Ishikawa (cell line): ENCODE results near the gene TMEM167B.

Source experiments
- CEBPB ChIP-seq: IDR thresholded peaks from 2 replicates; pipeline ENCODE4 v1.6.1; 2012
- CREB1 ChIP-seq: IDR thresholded peaks from 2 replicates; pipeline ENCODE4 v1.6.1; 2012; ENCODE audit warnings: low read depth
- EGR1 ChIP-seq: IDR thresholded peaks from 2 replicates; pipeline ENCODE4 v1.6.1; 2012
- EP300 ChIP-seq: IDR thresholded peaks from 2 replicates; pipeline ENCODE4 v1.6.1; 2012; ENCODE audit warnings: borderline replicate concordance
- FOXM1 ChIP-seq: IDR thresholded peaks from 2 replicates; pipeline ENCODE4 v1.6.1; 2012; ENCODE audit warnings: low read depth, borderline replicate concordance
- MAX ChIP-seq: IDR thresholded peaks from 2 replicates; pipeline ENCODE4 v1.6.1; 2012
- NFIC ChIP-seq: IDR thresholded peaks from 2 replicates; pipeline ENCODE4 v1.6.1; 2012
- RAD21 ChIP-seq: IDR thresholded peaks from 2 replicates; pipeline ENCODE4 v1.6.1; 2012; ENCODE audit warnings: low read depth
- TAF1 ChIP-seq: IDR thresholded peaks from 2 replicates; pipeline ENCODE4 v1.6.1; 2012; ENCODE audit warnings: low read depth, mild to moderate bottlenecking
- TCF12 ChIP-seq: IDR thresholded peaks from 2 replicates; pipeline ENCODE4 v1.6.1; 2012; ENCODE audit warnings: low read depth
- TEAD4 ChIP-seq: IDR thresholded peaks from 2 replicates; pipeline ENCODE4 v1.6.1; 2012
- YY1 ChIP-seq: IDR thresholded peaks from 2 replicates; pipeline ENCODE4 v1.6.1; 2012; ENCODE audit warnings: low read depth
- ZBTB7A ChIP-seq: IDR thresholded peaks from 2 replicates; pipeline ENCODE4 v1.6.1; 2012; ENCODE audit warnings: low read depth
- TF ChIP-seq, protein P1 (sequence below): IDR thresholded peaks from 2 replicates; pipeline ENCODE4 v1.6.1; 2012; ENCODE audit warnings: low read depth, mild to moderate bottlenecking
- TF ChIP-seq, protein P2 (sequence below): IDR thresholded peaks from 2 replicates; pipeline ENCODE4 v1.6.1; 2012

The TMEM167B gene

DNA sequence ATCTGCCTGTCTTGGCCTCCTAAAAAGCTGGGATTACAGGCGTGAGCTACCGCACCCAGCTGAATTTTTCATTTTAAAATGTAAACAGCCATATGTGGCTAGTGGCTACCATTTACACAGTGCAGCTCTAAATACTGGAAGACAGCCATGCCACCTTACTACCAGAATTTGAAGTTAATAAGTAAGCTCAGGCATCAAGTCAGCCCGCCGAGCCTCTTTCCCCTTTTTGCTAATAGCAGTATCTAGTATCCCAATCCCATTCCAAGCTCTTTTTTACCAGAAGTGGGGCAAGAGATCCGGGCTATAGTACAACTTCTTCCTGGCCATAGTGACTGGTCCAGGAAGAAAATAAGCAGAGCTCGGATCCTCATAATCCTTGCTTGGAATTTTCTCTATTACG is 29.9 kb upstream of the TMEM167B start:
- TF ChIP-seq FOXM1 (no peak), RAD21 (no peak), EGR1 (no peak), ZBTB7A (no peak), TEAD4 (no peak)
- TF ChIP-seq, protein P1, sequence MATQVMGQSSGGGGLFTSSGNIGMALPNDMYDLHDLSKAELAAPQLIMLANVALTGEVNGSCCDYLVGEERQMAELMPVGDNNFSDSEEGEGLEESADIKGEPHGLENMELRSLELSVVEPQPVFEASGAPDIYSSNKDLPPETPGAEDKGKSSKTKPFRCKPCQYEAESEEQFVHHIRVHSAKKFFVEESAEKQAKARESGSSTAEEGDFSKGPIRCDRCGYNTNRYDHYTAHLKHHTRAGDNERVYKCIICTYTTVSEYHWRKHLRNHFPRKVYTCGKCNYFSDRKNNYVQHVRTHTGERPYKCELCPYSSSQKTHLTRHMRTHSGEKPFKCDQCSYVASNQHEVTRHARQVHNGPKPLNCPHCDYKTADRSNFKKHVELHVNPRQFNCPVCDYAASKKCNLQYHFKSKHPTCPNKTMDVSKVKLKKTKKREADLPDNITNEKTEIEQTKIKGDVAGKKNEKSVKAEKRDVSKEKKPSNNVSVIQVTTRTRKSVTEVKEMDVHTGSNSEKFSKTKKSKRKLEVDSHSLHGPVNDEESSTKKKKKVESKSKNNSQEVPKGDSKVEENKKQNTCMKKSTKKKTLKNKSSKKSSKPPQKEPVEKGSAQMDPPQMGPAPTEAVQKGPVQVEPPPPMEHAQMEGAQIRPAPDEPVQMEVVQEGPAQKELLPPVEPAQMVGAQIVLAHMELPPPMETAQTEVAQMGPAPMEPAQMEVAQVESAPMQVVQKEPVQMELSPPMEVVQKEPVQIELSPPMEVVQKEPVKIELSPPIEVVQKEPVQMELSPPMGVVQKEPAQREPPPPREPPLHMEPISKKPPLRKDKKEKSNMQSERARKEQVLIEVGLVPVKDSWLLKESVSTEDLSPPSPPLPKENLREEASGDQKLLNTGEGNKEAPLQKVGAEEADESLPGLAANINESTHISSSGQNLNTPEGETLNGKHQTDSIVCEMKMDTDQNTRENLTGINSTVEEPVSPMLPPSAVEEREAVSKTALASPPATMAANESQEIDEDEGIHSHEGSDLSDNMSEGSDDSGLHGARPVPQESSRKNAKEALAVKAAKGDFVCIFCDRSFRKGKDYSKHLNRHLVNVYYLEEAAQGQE = no peak

DNA sequence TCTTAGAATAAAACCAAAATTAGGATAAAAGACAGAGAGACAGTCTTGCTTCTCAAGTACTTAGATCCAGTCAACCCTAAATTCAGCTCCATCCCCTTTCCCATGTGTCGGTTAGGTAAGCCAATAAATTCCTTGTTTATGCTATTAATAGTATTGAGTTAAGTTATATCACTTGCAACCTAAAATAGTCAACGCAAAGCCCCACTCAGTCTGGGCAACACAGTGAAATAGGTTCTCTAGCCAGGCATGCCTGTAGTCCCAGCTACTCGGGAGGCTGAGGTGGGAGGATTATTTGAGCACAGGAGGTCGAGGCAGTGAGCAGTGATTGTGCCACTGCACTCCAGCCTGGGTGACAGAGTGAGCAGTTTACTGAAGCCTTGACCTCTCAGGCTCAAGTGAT is 29.4 kb upstream of the TMEM167B start:
- TF ChIP-seq FOXM1 (no peak), EP300 (no peak)

DNA sequence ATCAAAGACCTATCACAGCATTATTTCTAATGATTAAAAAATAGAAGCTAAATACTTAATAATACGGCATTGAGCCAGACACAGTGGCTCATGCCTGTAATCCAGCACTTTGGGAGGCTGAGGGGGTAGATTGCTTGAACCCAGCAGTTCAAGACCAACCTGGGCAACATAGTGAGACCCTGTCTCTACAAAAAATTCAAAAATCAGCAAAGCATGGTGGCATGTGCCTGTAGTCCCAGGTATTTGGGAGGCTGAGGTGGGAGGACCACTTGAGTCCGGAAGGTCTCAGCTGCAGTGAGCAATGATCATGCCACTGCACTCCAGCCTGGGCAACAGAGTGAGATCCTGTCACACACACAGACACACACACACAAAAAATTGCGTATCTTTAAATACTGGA is 25.4 kb upstream of the TMEM167B start:
- TF ChIP-seq CREB1 (no peak), TEAD4 (no peak), NFIC (no peak), EGR1 (no peak), MAX (no peak), TAF1 (no peak), RAD21 (no peak), ZBTB7A (no peak), FOXM1 (no peak), CEBPB (no peak), YY1 (no peak), EP300 (no peak), TCF12 (no peak)
- TF ChIP-seq, protein P2, sequence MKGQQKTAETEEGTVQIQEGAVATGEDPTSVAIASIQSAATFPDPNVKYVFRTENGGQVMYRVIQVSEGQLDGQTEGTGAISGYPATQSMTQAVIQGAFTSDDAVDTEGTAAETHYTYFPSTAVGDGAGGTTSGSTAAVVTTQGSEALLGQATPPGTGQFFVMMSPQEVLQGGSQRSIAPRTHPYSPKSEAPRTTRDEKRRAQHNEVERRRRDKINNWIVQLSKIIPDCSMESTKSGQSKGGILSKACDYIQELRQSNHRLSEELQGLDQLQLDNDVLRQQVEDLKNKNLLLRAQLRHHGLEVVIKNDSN = no peak
- TF ChIP-seq, protein P1 = no peak

DNA sequence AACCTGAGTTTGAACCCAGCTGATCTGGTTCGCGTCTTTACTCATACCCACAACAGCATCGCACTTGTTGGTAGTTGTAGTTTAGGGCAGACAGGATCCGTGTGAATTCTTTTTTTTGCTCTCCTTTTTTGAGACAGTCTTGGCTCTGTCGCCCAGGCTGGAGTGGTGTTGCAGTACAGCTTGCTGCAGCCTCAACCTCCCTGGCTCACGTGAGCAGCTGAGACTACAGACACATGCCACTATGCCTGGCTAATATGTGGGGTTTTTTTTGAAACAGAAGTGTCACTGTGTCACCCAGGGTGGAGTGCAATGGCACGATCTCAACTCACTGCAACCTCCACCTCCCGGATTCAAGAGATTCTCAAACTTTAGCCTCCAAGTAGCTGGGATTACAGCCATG is 22.7 kb upstream of the TMEM167B start:
- no peak for TF ChIP-seq EGR1
- TF ChIP-seq EP300 = no peak
- TF ChIP-seq TAF1 = no peak
- TF ChIP-seq, protein P2 = no peak
- no peak for TF ChIP-seq CREB1
- TF ChIP-seq YY1 = no peak
- TF ChIP-seq ZBTB7A = no peak
- no peak for TF ChIP-seq CEBPB
- TF ChIP-seq, protein P1 = no peak
- TF ChIP-seq RAD21 = no peak
- no peak for TF ChIP-seq TCF12

DNA sequence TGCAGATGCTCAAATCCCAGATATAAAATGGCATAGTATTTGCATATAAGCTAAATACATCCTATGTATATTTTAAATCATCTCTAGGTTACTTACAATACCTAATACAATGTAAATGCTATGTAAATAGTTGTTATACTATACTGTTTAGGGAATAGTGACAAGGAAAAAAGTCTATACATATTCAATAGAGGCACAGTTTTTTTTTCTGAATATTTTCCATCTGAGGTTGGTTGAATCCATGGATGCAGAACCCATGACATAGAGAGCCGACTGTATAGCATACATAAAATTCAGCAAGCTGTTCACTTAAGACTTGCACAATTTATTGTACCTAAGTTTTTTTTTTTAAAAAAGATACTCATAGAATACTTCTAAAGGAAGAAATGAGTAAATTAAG is 21.3 kb upstream of the TMEM167B start:
- no peak for TF ChIP-seq TCF12
- no peak for TF ChIP-seq FOXM1
- no peak for TF ChIP-seq EP300
- no peak for TF ChIP-seq CEBPB
- TF ChIP-seq CREB1 = no peak
- no peak for TF ChIP-seq ZBTB7A
- TF ChIP-seq, protein P1 = no peak
- TF ChIP-seq, protein P2 = no peak
- no peak for TF ChIP-seq TEAD4
